GM21737 (cell line): ENCODE results near the gene SSH3.

ENCODE experiments used
- ATAC-seq: cut with Tn5 transposase; IDR thresholded peaks from one replicate; pipeline ENCODE4 v1.9.1; 2021; ENCODE audit warnings: mild to moderate bottlenecking, moderate library complexity; ENCODE audit not compliant: unreplicated experiment

Gene SSH3

GRCh38 chr11:67289651-67290479 is 13.5 kb upstream of the SSH3 start:
- no peak for ATAC-seq

- no peak for ATAC-seq
These were observed 12.5 kb upstream of the SSH3 start for GRCh38 chr11:67290801-67291200.

- no peak for ATAC-seq
These were observed 11.6 kb upstream of the SSH3 start for GRCh38 chr11:67291481-67292381.

GRCh38 chr11:67292671-67293070 is 10.7 kb upstream of the SSH3 start:
- no peak for ATAC-seq

- no peak for ATAC-seq
These were observed 10.2 kb upstream of the SSH3 start for GRCh38 chr11:67293090-67293489.

- ATAC-seq, result no peak
These were observed 7.5 kb upstream of the SSH3 start for GRCh38 chr11:67295846-67296245.

GRCh38 chr11:67298786-67299185 is 4.5 kb upstream of the SSH3 start:
- no peak for ATAC-seq

GRCh38 chr11:67299471-67300191 is 3.7 kb upstream of the SSH3 start:
- ATAC-seq, result no peak

- ATAC-seq, result no peak
These were observed 3.0 kb upstream of the SSH3 start for GRCh38 chr11:67300256-67300755.

GRCh38 chr11:67300756-67301312 is 2.5 kb upstream of the SSH3 start:
- ATAC-seq, result no peak

GRCh38 chr11:67301313-67301921 is 1.9 kb upstream of the SSH3 start:
- ATAC-seq, result no peak

GRCh38 chr11:67301951-67302516 is 1.3 kb upstream of the SSH3 start:
- ATAC-seq, result no peak

- no peak for ATAC-seq
These were observed 679 bp upstream of the SSH3 start for GRCh38 chr11:67302571-67303131.

GRCh38 chr11:67303835-67304411 is 593 bp downstream of the SSH3 start:
- ATAC-seq, result no peak

- ATAC-seq, result no peak
These were observed 1.3 kb downstream of the SSH3 start for GRCh38 chr11:67304511-67305113.

- ATAC-seq, result no peak
These were observed 3.6 kb downstream of the SSH3 start for GRCh38 chr11:67306769-67307544.

GRCh38 chr11:67307545-67308001 is 4.2 kb downstream of the SSH3 start:
- ATAC-seq, result no peak
